GM12878 (cell line): ENCODE measurements around the gene NARF. TPM values are rescaled to one million over a fixed set of nuclear protein-coding genes. Genes with fewer than 3 reads are reported as not detected.

Source experiments
- FOXM1 ChIP-seq: IDR thresholded peaks from 2 replicates; pipeline ENCODE4 v1.6.1; 2012; ENCODE audit warnings: low read depth, mild to moderate bottlenecking, inconsistent platforms, low read length, moderate library complexity
- RAD21 ChIP-seq: IDR thresholded peaks from 2 replicates; pipeline ENCODE4 v1.6.1; 2011; ENCODE audit warnings: mild to moderate bottlenecking, low read depth, low read length, moderate library complexity; ENCODE audit not compliant: insufficient read depth
- RB1 ChIP-seq: fragments of 450-650 bp; formaldehyde crosslinking; IDR thresholded peaks from 2 replicates; pipeline ENCODE4 v1.6.1; 2017; ENCODE audit warnings: mild to moderate bottlenecking, borderline replicate concordance
- RUNX3 ChIP-seq: IDR thresholded peaks from 2 replicates; pipeline ENCODE4 v1.6.1; 2012; ENCODE audit warnings: low read length, inconsistent platforms
- SIN3A ChIP-seq: IDR thresholded peaks from 2 replicates; pipeline ENCODE4 v1.6.1; 2012; ENCODE audit warnings: low read depth, low read length, improper control_type of control experiment
- SMC3 ChIP-seq: IDR thresholded peaks from 2 replicates; pipeline ENCODE4 v1.6.1; 2011; ENCODE audit warnings: low read length, improper control_type of control experiment, borderline replicate concordance
- SPI1 ChIP-seq: IDR thresholded peaks from 2 replicates; pipeline ENCODE4 v1.6.1; 2011; ENCODE audit warnings: low read depth, mild to moderate bottlenecking, low read length, moderate library complexity, borderline replicate concordance; ENCODE audit not compliant: insufficient read depth
- ZNF207 ChIP-seq: fragments of 450-650 bp; IDR thresholded peaks from 2 replicates; pipeline ENCODE4 v1.6.1; 2014; ENCODE audit warnings: antibody characterized with exemption, mild to moderate bottlenecking, borderline replicate concordance
- ZZZ3 ChIP-seq: IDR thresholded peaks from 2 replicates; pipeline ENCODE4 v1.6.1; 2011; ENCODE audit warnings: low read depth; ENCODE audit not compliant: control insufficient read depth, insufficient read length
- polyA plus RNA-seq, 11 experiments: library from polyadenylated mRNA; depleted of rRNA in 4 of 11; unstranded in 6 of 11; stranded (reverse) in 5 of 11; fragments of >200 nt; fragmentation: Nextera tagmentation in 4 of 11; fragmentation: Illumina TruSeq in 1 of 11; extraction: Ambion mirVana in 4 of 11; extraction: Trizol in 1 of 11; gene quantifications; 1 replicate in 1 of 11; 2 replicates in 10 of 11; pipeline versions ENCODE4 v1.2.1 to v1.2.3, GENCODE V29; 2011 to 2016; ENCODE audit warnings: inconsistent platforms in 2 of 11, missing spikeins in 2 of 11, low read depth in 1 of 11
- total RNA-seq, 4 experiments: library from RNA; depleted of rRNA in 3 of 4; stranded (reverse); fragments of >200 nt in 3 of 4; fragmentation: Illumina TruSeq in 1 of 4; extraction: Trizol in 1 of 4; gene quantifications; 2 replicates each; pipeline versions ENCODE4 v1.2.1 to v1.2.3, GENCODE V29; 2013 to 2021
- TF ChIP-seq, protein P1 (sequence below): IDR thresholded peaks from 2 replicates; pipeline ENCODE4 v1.6.1; 2012; ENCODE audit warnings: improper control_type of control experiment, low read depth, low read length; ENCODE audit not compliant: insufficient replicate concordance
- TF ChIP-seq, protein P2 (sequence below): fragments of 450-650 bp; conservative IDR thresholded peaks from 2 replicates; pipeline ENCODE4 v1.6.1; 2017; ENCODE audit warnings: mild to moderate bottlenecking, moderate library complexity
- TF ChIP-seq, protein P3 (sequence below): IDR thresholded peaks from 2 replicates; pipeline ENCODE4 v1.6.1; 2012; ENCODE audit warnings: low read depth, low read length, improper control_type of control experiment
- TF ChIP-seq, protein P4 (sequence below): fragments of 450-650 bp; IDR thresholded peaks from 2 replicates; pipeline ENCODE4 v1.6.1; 2016; ENCODE audit warnings: mild to moderate bottlenecking, moderate library complexity, borderline replicate concordance

Gene NARF
- total and polyA plus RNA-seq, 10 of the 15 experiments (the other 5 are each of a cell fraction or from before 2014, with no cell fraction given), result 16.7 to 126 (median 47.5) TPM

DNA sequence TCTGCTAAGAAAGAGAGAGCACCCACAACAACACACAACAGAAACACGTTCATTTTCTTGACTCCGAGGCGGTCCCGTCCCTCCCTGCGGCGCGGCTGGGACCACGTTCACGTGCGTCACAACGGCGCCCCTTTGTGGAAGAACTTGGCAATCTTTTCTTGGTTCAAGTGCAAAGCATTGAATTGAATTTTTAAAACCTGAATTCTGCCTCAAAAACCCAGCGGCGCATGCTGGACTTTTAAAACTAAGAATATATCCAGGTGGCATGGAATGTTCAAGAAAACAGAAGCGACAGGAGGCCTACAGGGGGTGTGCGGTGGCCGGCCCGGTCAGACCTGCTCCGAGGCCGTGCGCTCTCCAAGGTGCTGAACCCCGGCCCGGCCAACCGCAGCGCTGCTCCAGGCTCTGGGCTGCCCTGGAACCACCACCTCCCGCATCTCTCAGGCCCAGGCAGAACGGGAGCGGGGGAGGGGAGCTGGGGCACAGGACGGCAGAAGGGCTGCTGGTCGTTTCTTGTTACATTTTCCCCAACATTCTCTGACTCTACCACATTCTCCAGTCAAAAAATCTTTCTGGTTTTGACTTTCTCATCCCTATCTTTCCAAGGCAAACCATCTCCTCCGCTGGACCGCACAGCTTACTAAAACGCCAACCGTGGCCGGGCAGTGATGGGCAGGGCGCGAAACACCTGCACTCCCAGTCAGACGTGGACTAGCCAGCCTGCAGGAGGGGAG lies 43.8 kb upstream of the NARF start (continued):
- TF ChIP-seq ZZZ3 (no peak), RAD21 (peak; percentile 80), SPI1 (no peak), FOXM1 (no peak), SIN3A (peak; percentile 70; the same call in 1 of the 2 replicates), RUNX3 (peak; percentile 65), SMC3 (peak; percentile 87), RB1 (peak; percentile 82; the same call in 1 of the 2 replicates), ZNF207 (peak; percentile 45; the same call in 1 of the 2 replicates)
- TF ChIP-seq, protein P1, sequence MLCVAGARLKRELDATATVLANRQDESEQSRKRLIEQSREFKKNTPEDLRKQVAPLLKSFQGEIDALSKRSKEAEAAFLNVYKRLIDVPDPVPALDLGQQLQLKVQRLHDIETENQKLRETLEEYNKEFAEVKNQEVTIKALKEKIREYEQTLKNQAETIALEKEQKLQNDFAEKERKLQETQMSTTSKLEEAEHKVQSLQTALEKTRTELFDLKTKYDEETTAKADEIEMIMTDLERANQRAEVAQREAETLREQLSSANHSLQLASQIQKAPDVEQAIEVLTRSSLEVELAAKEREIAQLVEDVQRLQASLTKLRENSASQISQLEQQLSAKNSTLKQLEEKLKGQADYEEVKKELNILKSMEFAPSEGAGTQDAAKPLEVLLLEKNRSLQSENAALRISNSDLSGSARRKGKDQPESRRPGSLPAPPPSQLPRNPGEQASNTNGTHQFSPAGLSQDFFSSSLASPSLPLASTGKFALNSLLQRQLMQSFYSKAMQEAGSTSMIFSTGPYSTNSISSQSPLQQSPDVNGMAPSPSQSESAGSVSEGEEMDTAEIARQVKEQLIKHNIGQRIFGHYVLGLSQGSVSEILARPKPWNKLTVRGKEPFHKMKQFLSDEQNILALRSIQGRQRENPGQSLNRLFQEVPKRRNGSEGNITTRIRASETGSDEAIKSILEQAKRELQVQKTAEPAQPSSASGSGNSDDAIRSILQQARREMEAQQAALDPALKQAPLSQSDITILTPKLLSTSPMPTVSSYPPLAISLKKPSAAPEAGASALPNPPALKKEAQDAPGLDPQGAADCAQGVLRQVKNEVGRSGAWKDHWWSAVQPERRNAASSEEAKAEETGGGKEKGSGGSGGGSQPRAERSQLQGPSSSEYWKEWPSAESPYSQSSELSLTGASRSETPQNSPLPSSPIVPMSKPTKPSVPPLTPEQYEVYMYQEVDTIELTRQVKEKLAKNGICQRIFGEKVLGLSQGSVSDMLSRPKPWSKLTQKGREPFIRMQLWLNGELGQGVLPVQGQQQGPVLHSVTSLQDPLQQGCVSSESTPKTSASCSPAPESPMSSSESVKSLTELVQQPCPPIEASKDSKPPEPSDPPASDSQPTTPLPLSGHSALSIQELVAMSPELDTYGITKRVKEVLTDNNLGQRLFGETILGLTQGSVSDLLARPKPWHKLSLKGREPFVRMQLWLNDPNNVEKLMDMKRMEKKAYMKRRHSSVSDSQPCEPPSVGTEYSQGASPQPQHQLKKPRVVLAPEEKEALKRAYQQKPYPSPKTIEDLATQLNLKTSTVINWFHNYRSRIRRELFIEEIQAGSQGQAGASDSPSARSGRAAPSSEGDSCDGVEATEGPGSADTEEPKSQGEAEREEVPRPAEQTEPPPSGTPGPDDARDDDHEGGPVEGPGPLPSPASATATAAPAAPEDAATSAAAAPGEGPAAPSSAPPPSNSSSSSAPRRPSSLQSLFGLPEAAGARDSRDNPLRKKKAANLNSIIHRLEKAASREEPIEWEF, result no peak
- TF ChIP-seq, protein P2, sequence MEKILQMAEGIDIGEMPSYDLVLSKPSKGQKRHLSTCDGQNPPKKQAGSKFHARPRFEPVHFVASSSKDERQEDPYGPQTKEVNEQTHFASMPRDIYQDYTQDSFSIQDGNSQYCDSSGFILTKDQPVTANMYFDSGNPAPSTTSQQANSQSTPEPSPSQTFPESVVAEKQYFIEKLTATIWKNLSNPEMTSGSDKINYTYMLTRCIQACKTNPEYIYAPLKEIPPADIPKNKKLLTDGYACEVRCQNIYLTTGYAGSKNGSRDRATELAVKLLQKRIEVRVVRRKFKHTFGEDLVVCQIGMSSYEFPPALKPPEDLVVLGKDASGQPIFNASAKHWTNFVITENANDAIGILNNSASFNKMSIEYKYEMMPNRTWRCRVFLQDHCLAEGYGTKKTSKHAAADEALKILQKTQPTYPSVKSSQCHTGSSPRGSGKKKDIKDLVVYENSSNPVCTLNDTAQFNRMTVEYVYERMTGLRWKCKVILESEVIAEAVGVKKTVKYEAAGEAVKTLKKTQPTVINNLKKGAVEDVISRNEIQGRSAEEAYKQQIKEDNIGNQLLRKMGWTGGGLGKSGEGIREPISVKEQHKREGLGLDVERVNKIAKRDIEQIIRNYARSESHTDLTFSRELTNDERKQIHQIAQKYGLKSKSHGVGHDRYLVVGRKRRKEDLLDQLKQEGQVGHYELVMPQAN, result peak; percentile 69
- TF ChIP-seq, protein P3, sequence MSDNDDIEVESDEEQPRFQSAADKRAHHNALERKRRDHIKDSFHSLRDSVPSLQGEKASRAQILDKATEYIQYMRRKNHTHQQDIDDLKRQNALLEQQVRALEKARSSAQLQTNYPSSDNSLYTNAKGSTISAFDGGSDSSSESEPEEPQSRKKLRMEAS, result 0 out of 2 replicates have a peak, but pooled peaks have one; percentile 19
- TF ChIP-seq, protein P4, sequence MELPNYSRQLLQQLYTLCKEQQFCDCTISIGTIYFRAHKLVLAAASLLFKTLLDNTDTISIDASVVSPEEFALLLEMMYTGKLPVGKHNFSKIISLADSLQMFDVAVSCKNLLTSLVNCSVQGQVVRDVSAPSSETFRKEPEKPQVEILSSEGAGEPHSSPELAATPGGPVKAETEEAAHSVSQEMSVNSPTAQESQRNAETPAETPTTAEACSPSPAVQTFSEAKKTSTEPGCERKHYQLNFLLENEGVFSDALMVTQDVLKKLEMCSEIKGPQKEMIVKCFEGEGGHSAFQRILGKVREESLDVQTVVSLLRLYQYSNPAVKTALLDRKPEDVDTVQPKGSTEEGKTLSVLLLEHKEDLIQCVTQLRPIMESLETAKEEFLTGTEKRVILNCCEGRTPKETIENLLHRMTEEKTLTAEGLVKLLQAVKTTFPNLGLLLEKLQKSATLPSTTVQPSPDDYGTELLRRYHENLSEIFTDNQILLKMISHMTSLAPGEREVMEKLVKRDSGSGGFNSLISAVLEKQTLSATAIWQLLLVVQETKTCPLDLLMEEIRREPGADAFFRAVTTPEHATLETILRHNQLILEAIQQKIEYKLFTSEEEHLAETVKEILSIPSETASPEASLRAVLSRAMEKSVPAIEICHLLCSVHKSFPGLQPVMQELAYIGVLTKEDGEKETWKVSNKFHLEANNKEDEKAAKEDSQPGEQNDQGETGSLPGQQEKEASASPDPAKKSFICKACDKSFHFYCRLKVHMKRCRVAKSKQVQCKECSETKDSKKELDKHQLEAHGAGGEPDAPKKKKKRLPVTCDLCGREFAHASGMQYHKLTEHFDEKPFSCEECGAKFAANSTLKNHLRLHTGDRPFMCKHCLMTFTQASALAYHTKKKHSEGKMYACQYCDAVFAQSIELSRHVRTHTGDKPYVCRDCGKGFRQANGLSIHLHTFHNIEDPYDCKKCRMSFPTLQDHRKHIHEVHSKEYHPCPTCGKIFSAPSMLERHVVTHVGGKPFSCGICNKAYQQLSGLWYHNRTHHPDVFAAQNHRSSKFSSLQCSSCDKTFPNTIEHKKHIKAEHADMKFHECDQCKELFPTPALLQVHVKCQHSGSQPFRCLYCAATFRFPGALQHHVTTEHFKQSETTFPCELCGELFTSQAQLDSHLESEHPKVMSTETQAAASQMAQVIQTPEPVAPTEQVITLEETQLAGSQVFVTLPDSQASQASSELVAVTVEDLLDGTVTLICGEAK, result peak; percentile 28; the same call in 1 of the 2 replicates
